NB4 (cell line): ENCODE results near the gene NRCAM.

Source experiments
- POLR2A ChIP-seq: IDR thresholded peaks from 2 replicates; pipeline ENCODE4 v1.6.1; 2011; ENCODE audit warnings: mild to moderate bottlenecking; ENCODE audit not compliant: insufficient read length; ENCODE audit errors: extremely low read depth
- TF ChIP-seq, protein P1 (sequence below): IDR thresholded peaks from one replicate; pipeline ENCODE4 v1.5.1; 2012; ENCODE audit warnings: low read depth, low read length
- TF ChIP-seq, protein P2 (sequence below): IDR thresholded peaks from 2 replicates; pipeline ENCODE4 v1.6.1; 2011; ENCODE audit warnings: low read depth, low read length

DNA sequence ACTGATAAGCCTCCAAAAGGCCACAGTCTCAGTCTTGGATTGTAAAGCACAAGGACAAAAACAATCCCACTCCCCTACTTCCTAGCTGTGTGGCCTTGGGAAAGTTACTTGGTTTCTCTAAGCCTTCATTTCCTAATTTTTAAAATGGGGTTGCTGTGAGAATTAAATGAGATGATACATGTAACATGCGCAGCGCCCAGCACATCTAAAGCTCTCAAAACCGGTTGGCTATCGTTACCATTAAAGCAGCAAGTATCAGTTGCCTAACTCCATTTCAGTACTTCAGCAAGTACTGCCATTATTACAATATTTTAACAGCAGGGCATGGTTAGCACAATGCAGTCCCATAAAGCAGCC, 1.9 kb downstream of the NRCAM start:
- TF ChIP-seq, protein P1, sequence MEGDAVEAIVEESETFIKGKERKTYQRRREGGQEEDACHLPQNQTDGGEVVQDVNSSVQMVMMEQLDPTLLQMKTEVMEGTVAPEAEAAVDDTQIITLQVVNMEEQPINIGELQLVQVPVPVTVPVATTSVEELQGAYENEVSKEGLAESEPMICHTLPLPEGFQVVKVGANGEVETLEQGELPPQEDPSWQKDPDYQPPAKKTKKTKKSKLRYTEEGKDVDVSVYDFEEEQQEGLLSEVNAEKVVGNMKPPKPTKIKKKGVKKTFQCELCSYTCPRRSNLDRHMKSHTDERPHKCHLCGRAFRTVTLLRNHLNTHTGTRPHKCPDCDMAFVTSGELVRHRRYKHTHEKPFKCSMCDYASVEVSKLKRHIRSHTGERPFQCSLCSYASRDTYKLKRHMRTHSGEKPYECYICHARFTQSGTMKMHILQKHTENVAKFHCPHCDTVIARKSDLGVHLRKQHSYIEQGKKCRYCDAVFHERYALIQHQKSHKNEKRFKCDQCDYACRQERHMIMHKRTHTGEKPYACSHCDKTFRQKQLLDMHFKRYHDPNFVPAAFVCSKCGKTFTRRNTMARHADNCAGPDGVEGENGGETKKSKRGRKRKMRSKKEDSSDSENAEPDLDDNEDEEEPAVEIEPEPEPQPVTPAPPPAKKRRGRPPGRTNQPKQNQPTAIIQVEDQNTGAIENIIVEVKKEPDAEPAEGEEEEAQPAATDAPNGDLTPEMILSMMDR, result no peak
- TF ChIP-seq POLR2A, result no peak
- TF ChIP-seq, protein P2, sequence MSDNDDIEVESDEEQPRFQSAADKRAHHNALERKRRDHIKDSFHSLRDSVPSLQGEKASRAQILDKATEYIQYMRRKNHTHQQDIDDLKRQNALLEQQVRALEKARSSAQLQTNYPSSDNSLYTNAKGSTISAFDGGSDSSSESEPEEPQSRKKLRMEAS, result no peak
